ENCODE results near the gene C19orf67. TPM values are rescaled to one million over a fixed set of nuclear protein-coding genes. Genes with fewer than 3 reads are reported as not detected.

Gene C19orf67
- total and polyA plus RNA-seq, 2 of the 13 experiments (the other 11 are each of a cell fraction or from before 2014, with no cell fraction given), result 0.11 to 0.32 TPM

GRCh38 chr19:14061081-14061749, 24.4 kb downstream of the C19orf67 start (continued):
- TF ChIP-seq MLXIP (CRISPR knock-in tag; IDR thresholded peaks at IDR 0.05; ENCODE audit: borderline replicate concordance) (no peak), RFX5 (IDR thresholded peaks at IDR 0.05; ENCODE audit: low read depth, low read length) (no peak), BCL6 (CRISPR knock-in tag; IDR thresholded peaks at IDR 0.05) (0 out of 2 replicates have a peak, but pooled peaks have one; percentile 10), HMG20A (CRISPR knock-in tag; IDR thresholded peaks at IDR 0.05; ENCODE audit: borderline replicate concordance) (0 out of 2 replicates have a peak, but pooled peaks have one; percentile 16), NR2F1 (CRISPR knock-in tag; IDR thresholded peaks at IDR 0.05) (peak; percentile 77 to 84), MED1 (CRISPR knock-in tag; IDR thresholded peaks at IDR 0.05) (0 out of 2 replicates have a peak, but pooled peaks have one; percentile 46), ZNF331 (CRISPR knock-in tag; IDR thresholded peaks at IDR 0.05) (peak; percentile 36; the same call in 1 of the 2 replicates), HOXA7 (CRISPR knock-in tag; IDR thresholded peaks at IDR 0.05) (no peak), MXD4 (CRISPR knock-in tag; IDR thresholded peaks at IDR 0.05) (0 out of 2 replicates have a peak, but pooled peaks have one; percentile 20), HOMEZ (CRISPR knock-in tag; IDR thresholded peaks at IDR 0.05; ENCODE audit: low read depth) (peak; percentile 61; the same call in 1 of the 2 replicates), SALL1 (CRISPR knock-in tag; IDR thresholded peaks at IDR 0.05) (peak; percentile 58), ZNF629 (CRISPR knock-in tag; conservative IDR thresholded peaks at IDR 0.05) (0 out of 2 replicates have a peak, but pooled peaks have one; percentile 24), HDAC1 (CRISPR knock-in tag; IDR thresholded peaks at IDR 0.05) (peak; percentile 16; the same call in 1 of the 2 replicates), EP300 (IDR thresholded peaks at IDR 0.05; ENCODE audit: low read depth in 2 of 2, low read length in 2 of 2) (peak in 1 of 2 experiments; percentile 75; a peak in 2 of 4 replicates), EP300 (CRISPR knock-in tag; IDR thresholded peaks at IDR 0.05; ENCODE audit: borderline replicate concordance) (no peak; the same call in 1 of the 2 replicates), PHF21A (CRISPR knock-in tag; IDR thresholded peaks at IDR 0.05) (0 out of 2 replicates have a peak, but pooled peaks have one; percentile 15), CHD4 (IDR thresholded peaks at IDR 0.05; ENCODE audit: borderline replicate concordance, low read length) (0 out of 2 replicates have a peak, but pooled peaks have one; percentile 0), ZNF460 (CRISPR knock-in tag; IDR thresholded peaks at IDR 0.05; ENCODE audit: borderline replicate concordance) (peak; percentile 6; the same call in 1 of the 2 replicates)
- TF ChIP-seq, protein P1, sequence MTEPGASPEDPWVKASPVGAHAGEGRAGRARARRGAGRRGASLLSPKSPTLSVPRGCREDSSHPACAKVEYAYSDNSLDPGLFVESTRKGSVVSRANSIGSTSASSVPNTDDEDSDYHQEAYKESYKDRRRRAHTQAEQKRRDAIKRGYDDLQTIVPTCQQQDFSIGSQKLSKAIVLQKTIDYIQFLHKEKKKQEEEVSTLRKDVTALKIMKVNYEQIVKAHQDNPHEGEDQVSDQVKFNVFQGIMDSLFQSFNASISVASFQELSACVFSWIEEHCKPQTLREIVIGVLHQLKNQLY (CRISPR knock-in tag; IDR thresholded peaks at IDR 0.05), result 0 out of 2 replicates have a peak, but pooled peaks have one; percentile 32
- TF ChIP-seq, protein P2, sequence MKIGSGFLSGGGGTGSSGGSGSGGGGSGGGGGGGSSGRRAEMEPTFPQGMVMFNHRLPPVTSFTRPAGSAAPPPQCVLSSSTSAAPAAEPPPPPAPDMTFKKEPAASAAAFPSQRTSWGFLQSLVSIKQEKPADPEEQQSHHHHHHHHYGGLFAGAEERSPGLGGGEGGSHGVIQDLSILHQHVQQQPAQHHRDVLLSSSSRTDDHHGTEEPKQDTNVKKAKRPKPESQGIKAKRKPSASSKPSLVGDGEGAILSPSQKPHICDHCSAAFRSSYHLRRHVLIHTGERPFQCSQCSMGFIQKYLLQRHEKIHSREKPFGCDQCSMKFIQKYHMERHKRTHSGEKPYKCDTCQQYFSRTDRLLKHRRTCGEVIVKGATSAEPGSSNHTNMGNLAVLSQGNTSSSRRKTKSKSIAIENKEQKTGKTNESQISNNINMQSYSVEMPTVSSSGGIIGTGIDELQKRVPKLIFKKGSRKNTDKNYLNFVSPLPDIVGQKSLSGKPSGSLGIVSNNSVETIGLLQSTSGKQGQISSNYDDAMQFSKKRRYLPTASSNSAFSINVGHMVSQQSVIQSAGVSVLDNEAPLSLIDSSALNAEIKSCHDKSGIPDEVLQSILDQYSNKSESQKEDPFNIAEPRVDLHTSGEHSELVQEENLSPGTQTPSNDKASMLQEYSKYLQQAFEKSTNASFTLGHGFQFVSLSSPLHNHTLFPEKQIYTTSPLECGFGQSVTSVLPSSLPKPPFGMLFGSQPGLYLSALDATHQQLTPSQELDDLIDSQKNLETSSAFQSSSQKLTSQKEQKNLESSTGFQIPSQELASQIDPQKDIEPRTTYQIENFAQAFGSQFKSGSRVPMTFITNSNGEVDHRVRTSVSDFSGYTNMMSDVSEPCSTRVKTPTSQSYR (CRISPR knock-in tag; IDR thresholded peaks at IDR 0.05; ENCODE audit: borderline replicate concordance), result peak; percentile 80; the same call in 1 of the 2 replicates
